ENCODE measurements around the gene GFOD1. TPM values are rescaled to one million over a fixed set of nuclear protein-coding genes. Genes with fewer than 3 reads are reported as not detected.

Gene GFOD1
- total and polyA plus RNA-seq, 2 of the 4 experiments (the other 2 are of a cell fraction) = 1.8 to 3.4 TPM

DNA sequence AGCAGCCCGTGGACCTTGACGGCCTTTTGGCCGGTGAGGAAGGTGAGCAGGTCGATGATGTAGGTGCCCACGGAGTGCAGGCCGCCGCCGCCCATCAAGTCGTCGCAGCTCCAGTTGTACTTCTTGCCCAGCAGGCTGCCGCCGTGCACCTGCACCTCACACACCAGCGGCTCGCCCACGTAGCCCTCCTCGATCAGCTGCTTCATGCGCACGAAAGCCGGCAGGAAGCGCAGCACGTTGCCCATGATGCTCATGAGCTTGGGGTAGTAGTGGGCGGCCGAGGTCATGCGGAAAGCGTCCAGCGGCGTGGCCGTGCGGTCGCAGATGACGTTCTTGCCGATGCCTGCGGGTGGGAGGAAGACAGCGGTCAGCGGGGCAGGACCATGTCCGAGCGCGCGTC lies 122.1 kb downstream of the GFOD1 start:
- ChIA-PET POLR2A (ENCODE audit: unreplicated experiment) (no interaction called here), CTCF (no interaction called here)
- H2AK5ac ChIP-seq (ENCODE audit: low read depth, low read length) = peak overlapping the region; percentile 7; the same call in 1 of the 2 replicates
- no peak overlapping the region for H4K8ac ChIP-seq (ENCODE audit: low read depth in 2 of 2, low read length in 2 of 2)
- no peaks in the 10 kb centered on the region for H4K20me1 ChIP-seq (ENCODE audit: insufficient read depth, low read length)
- no peak overlapping the region for H3K4ac ChIP-seq (ENCODE audit: low read depth, low read length)
- TF ChIP-seq CEBPB (IDR thresholded peaks at IDR 0.05; ENCODE audit: low read depth, low read length) (no peak), FOS (IDR thresholded peaks at IDR 0.05; ENCODE audit: low read depth, low read length) (no peak), SMC3 (IDR thresholded peaks at IDR 0.05; ENCODE audit: low read depth, low read length) (no peak), MAFK (IDR thresholded peaks at IDR 0.05; ENCODE audit: low read depth, low read length) (no peak), NFE2L2 (IDR thresholded peaks at IDR 0.05; ENCODE audit: low read depth, low read length) (no peak), RAD21 (IDR thresholded peaks at IDR 0.05; ENCODE audit: low read length) (no peak), RCOR1 (IDR thresholded peaks at IDR 0.05; ENCODE audit: insufficient replicate concordance, low read length) (no peak), BHLHE40 (IDR thresholded peaks at IDR 0.05; ENCODE audit: low read depth, low read length) (no peak), CHD1 (IDR thresholded peaks at IDR 0.05; ENCODE audit: low read depth, low read length) (no peak), MAZ (IDR thresholded peaks at IDR 0.05; ENCODE audit: borderline replicate concordance, low read depth, low read length) (no peak), POLR2A (IDR thresholded peaks at IDR 0.05; ENCODE audit: low read depth, low read length) (no peak)
- TF ChIP-seq, protein P1, sequence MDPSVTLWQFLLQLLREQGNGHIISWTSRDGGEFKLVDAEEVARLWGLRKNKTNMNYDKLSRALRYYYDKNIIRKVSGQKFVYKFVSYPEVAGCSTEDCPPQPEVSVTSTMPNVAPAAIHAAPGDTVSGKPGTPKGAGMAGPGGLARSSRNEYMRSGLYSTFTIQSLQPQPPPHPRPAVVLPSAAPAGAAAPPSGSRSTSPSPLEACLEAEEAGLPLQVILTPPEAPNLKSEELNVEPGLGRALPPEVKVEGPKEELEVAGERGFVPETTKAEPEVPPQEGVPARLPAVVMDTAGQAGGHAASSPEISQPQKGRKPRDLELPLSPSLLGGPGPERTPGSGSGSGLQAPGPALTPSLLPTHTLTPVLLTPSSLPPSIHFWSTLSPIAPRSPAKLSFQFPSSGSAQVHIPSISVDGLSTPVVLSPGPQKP (IDR thresholded peaks at IDR 0.05; ENCODE audit: borderline replicate concordance, low read depth, low read length) = no peak
- H4K5ac ChIP-seq (ENCODE audit: low read depth, low read length) = no peak overlapping the region
- 99% methylated on average over 15 of the region's 39 CpGs; no CpG with 5 or more reads in 1 of the 2 experiments for WGBS, 2 experiments (ENCODE audit: extremely low coverage in 2 of 2, insufficient read length in 1 of 2)
- H2BK5ac ChIP-seq (ENCODE audit: low read depth, low read length, poor library complexity, severe bottlenecking) = no peak overlapping the region
- no TSS peak for BruUV-seq (replicated peaks)
- no peak overlapping the region for H3K18ac ChIP-seq (ENCODE audit: low read depth, low read length)
- no peaks in the 10 kb centered on the region for H3K9me3 ChIP-seq (ENCODE audit: control insufficient read depth, insufficient read depth, low read length)
- no peak overlapping the region for H2BK15ac ChIP-seq (ENCODE audit: low read depth, low read length)
- H3K23ac ChIP-seq (ENCODE audit: low read depth, low read length) = no peak overlapping the region
- H2AFZ ChIP-seq (replicated peaks; ENCODE audit: low read length, poor library complexity) = no peak overlapping the region
- H3K9me1 ChIP-seq (ENCODE audit: insufficient read depth, low read length) = peaks cover 16% of the 10 kb centered on the region
- no peak overlapping the region for H2BK120ac ChIP-seq (ENCODE audit: low read depth, low read length)
- H2BK20ac ChIP-seq (ENCODE audit: low read depth, low read length) = no peak overlapping the region
- H3K9ac ChIP-seq (ENCODE audit: low read depth, low read length) = no peak overlapping the region
- H3K4me1 ChIP-seq (ENCODE audit: control insufficient read depth, insufficient read depth, low read length) = peaks cover 7% of the 10 kb centered on the region
- no peak for DNase-seq
- H3K36me3 ChIP-seq (ENCODE audit: control insufficient read depth, insufficient read depth, low read length) = peaks cover 1% of the 10 kb centered on the region; the same call in 1 of the 2 replicates
- dilution Hi-C loops (cut with HindIII; ENCODE audit: low sequenced_read_pairs, unreplicated experiment) (no loop called here), intact Hi-C loops (cut with micrococcal nuclease) (no loop called here), in situ Hi-C loops (cut with MboI; ENCODE audit: low sequenced_read_pairs) (no loop called here)
- H3K79me1 ChIP-seq (ENCODE audit: low read depth in 1 of 2, low read length in 2 of 2) = peaks cover 0 to 9% of the 10 kb centered on the region in 2 experiments; a peak in 1 of 4 replicates
- no peak overlapping the region for H3K14ac ChIP-seq (replicated peaks; ENCODE audit: low read depth, low read length)
- H3K27me3 ChIP-seq (ENCODE audit: control insufficient read depth, insufficient read depth, low read length) = no peaks in the 10 kb centered on the region
- H3K4me2 ChIP-seq (ENCODE audit: low read depth, low read length) = no peak overlapping the region
- no peak overlapping the region for H3K27ac ChIP-seq (ENCODE audit: insufficient read depth, low read length)
- peak overlapping the region; percentile 62 for H2AK9ac ChIP-seq (replicated peaks; ENCODE audit: low read depth, low read length, poor library complexity)
- H3K4me3 ChIP-seq (ENCODE audit: insufficient read depth, low read depth, low read length) = no peak overlapping the region
- no peak for ATAC-seq (ENCODE audit: low read depth)
- H3K56ac ChIP-seq (ENCODE audit: extremely low read depth, insufficient read depth, low read length) = no peak overlapping the region
- no peak overlapping the region for H4K91ac ChIP-seq (ENCODE audit: insufficient read depth, low read depth, low read length)
